22Rv1 (cell line): ENCODE measurements around the gene MAST2.

ENCODE experiments used
- CTCF ChIP-seq: fragments of 450-650 bp; IDR thresholded peaks from 2 replicates; pipeline ENCODE4 v1.5.1; 2017; ENCODE audit warnings: mild to moderate bottlenecking
- ZFX ChIP-seq: fragments of 450-650 bp; IDR thresholded peaks from 2 replicates; pipeline ENCODE4 v1.6.1; 2017; ENCODE audit warnings: antibody characterized with exemption, borderline replicate concordance

- no peak for TF ChIP-seq CTCF
- no peak for TF ChIP-seq ZFX
These were observed 108.2 kb downstream of the MAST2 start for GRCh38 chr1:45911634-45912033.
